NCI-H82 treated with DMSO at 0.1 percent for 48 hours (cell line): ENCODE results near the gene DMRTC2.
"Not testable (repeated sequence)": the region's sequence is repeated elsewhere in the genome, so short reads cannot be mapped to it uniquely, and the experiment has no call there.

ENCODE experiments used
- DNase-seq: peaks from one replicate; lab custom pipeline; 2025; ENCODE audit not compliant: unreplicated experiment; lab: John Stamatoyannopoulos, UW

The DMRTC2 gene

DNA sequence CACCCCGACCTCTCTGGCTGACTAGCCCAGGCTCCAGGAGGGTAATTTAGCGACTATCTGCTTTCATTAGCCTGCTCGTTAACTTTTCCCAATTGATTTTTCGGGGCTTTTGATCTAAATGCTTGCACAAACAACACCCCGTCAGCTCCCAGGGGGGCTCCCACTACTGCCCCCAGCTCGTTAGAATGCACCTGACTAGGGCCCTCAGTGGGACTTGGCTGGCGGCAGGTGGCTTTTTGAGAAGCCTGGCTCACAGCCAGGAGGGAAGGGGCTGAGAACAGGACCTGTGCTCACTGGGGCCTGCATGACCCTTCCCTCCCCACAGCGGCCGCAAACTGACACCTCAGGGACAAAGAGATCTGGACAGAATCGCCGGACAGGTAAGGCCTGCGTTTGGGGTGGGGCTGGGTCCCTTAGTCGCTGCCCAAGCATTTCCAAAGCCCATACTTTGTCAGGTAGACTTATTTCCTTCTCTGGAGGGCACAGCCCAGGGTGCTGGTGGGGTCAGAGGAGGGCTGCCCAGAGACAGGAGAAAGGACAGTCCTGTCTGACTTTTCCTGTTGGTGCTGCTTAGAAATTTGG is 24.6 kb downstream of the DMRTC2 start:
- DNase-seq = no peak

DNA sequence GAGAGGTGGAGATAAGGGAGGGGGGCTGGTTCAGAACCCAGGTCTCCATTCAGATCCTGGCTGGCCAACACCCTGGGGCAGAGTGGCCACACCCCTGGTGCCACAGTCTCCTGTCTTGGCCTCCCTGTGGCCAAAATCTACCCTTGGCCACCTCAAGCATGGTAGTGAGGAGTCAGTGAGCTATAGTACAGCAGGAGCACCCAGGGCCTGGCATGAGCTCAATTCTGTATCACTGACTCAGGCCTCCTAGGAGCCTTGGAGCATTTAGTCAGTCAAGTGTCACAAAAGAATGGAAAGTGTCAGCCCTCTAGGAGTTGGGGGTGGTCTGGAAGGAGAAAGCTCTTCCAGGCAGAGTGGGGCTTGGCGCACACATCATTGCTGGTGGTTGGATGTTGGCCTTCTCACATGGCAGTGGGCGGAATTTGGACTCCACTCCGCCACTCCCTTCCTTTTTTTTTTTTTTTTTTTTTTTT is 25.6 kb downstream of the DMRTC2 start:
- DNase-seq = no peak

DNA sequence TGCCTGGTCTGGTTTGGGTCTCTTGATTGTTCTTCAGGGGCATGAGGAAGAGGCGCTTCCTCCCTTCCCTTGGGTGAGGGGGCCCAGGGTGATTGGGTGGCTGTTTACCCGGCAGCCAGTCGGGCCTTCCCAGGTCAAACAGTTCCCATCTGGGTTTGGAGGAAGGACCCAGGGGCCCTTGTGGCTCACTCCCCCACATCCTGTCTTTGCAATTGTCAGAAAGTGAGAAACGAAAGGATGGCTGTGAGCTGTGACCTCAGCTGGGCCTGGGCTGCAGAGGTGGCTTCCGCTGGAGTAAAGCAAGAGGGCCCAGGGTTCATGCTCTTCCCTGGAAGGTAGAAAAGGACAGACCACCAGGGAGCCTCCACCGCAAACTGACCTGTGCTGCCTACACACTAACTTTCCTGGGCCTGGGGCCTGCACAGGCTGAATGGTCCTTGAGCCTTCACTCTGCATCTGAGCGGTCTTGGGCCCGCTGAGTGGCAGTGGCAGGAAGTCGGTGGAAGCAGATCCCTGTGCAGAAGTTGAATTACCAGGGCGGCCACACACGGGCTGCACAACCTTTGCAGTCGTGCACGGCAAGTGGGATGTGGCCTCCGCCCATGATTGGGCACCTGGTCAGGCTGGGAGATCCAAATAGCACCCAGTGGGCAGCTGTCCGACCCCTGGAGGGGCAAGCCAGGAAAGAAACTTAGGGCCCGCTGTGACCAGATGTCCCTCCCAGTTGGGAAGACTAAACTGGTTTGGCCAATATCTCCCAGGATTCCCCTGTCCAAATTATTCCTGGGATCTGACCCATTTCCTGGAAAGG is 26.9 kb downstream of the DMRTC2 start:
- DNase-seq = no peak

DNA sequence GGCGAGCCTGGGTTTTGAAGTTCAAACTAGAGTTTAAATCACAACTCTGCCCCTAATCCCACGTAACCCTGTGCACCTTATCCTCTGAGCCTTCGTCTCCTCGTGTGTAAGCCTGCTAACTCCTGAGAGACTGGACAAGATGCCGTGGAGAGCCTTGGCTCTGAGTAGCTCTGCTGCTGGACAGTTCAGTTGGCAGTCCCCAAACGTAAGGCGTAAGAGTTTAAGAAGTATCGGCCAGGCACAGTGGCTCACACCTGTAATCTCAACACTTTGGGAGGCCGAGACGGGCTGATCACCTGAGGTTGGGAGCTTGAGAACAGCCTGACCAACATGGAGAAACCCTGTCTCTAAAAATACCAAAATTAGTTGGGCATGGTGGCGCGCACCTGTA is 27.5 kb downstream of the DMRTC2 start:
- DNase-seq = no peak

DNA sequence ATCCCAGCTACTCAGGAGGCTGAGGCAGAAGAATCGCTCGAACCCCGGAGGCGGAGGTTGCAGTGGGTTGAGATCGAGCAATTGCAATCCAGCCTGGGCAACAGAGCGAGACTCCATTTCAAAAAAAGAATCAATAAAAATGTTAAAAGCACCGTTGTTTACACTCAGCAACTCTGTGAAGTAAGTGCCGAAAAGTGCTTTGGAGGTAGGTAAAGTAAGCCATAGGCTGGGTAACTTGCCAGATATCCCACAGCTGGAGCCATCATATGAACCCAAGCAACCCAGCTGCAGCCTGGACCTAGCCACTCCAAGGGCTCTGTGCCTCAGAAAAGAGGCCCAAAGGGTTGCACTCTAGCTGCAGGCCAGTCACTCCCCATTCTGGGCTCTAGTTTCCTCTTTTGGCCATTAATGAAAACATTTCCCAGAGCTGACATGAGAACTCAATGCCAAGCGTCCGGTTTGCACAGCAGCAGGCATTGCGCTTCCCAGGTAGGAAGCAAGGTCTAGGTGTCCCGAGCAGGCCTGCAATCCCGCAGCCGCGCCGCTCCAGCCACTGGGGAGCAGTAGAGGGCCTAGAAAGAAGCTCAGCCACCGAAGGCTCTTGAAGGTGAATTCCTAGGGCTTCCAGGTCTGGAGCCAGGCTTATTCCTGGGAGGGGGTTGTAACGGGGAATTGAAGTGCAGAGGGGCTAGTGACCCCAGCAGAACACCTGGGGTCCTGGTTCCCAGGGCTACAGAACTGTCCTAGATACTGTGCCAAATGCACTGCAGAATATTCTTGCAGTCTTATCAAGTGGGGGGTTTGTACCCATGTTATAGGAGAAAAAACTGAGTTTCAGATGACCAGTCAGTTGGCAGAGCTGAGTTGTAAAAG is 28.2 kb downstream of the DMRTC2 start:
- peak; percentile 72 for DNase-seq

DNA sequence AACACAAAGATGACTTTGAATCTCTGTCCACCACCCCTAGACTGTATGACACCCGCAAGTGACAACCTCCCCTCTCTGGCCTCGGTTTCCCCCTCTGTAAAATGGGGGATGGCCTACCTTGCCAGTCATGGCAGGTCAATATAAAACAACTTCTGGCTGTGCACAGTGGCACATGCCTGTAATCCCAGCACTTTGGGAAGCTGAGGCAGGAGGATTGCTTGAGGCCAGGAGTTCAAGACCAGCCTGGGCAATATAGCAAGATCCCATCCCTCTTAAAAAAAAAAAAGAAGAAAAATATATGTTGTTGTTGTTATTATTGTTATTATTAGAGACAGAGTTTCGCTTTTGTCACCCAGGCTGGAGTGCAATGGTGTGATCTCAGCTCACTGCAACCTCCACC is 31.1 kb downstream of the DMRTC2 start:
- DNase-seq = not testable (repeated sequence)

DNA sequence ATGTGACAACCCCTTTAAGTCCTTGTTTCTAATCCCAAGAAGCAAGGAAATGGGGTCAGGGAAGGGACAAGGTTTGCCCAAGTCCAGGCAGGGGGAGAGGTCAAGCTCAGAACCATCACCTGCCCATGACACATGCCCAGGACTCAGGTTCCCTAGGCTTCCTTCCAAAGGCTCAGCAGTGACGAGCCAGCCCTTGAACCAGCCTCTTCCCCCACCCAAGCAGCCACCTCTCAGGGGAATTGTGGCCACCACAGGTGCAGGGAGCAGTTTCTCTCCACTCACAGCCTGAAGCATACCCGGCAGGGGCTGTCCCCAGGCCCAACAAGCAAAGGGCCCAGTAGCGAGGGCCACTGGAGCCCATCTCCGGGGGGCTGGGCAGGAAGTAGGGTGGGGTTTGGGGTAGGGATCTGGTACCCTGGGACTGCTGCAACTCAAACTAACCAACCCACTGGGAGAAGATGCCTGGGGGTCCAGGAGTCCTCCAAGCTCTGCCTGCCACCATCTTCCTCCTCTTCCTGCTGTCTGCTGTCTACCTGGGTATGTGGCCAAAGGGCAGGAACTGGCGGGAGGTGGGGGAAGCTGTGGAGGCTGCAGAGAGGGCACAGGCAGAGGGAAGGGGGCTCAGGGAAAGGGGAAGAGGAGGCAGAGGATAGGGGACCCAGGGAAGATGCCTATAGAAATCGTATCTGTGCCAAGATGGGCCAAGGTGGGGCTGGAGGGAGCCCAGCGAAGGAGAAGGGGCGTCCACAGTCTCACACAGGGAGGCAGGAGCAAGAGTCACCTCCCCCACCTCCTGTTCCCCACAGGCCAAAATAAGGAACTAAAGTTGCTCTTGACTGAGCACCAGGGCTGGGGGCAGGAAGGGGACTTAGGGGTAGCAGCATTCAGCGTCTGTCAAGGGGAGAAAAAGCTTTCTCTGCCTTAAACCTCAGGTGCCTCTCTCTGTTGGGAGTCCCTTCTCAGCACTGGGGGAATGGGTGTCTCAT is 32.3 kb downstream of the DMRTC2 start, which contains the start of gene CD79A:
Gene CD79A, plus strand, starts transcription at position 433 of the 986 bp plus-strand sequence. Its CDS starts 26 bp downstream, at position 459.
- no peak for DNase-seq

DNA sequence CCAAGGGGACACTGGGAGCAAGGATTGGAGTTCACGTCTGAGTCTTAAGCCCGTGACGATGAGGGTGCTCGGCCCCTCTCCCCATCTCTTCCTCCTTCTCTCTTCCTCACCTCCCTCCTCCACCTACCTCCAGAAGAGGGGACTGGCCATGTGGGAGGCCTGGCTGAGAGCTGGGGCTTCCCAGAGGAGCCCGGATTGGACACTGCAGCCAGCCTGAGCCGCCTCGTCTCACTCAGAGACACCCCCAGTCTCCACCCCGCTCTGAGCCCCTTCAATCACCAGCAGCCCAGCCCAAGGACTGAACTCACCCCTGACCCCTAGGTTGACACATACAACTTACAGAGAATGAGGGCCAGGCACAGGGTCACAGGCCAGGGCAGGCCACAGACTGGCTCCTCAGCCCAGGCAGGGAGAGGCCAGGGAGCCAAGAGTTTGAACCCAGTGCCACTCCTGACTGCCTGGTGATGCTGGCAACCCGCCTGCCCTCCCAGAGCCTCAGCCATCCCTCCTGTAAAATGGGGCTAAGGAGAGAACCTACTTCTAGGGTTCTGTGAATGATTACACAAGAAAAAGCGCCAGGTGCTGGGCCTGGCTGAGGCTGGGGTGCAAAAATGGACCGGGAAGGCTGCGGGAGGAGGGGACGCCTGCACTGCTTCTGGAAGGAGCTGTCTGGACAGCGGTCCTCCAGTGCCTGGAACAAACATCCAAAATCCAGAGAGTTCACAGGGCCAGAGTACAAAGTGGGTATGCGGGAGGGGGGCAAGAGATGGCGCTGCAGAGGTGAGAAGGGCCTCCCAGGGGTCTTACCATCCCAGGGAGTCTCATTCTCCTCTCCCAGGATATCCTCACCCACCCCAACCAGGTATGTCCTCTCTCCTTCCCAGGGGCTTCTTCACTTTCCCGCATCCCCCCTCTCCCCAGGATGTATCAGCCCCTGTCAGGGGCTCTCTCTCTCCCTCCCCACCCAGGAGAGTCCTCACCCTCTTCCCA is 33.4 kb downstream of the DMRTC2 start:
- no peak for DNase-seq

DNA sequence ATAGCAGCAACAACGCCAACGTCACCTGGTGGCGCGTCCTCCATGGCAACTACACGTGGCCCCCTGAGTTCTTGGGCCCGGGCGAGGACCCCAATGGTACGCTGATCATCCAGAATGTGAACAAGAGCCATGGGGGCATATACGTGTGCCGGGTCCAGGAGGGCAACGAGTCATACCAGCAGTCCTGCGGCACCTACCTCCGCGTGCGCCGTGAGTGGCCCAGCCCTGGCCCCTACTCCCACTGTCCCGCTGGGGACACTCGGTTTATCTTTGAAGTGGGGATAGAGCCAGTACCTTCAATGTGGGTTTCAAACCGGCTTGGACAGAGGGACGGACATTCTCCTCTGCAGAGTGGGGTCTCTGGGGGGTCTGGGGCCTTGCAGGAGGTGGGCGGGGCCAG is 34.2 kb downstream of the DMRTC2 start:
- no peak for DNase-seq

DNA sequence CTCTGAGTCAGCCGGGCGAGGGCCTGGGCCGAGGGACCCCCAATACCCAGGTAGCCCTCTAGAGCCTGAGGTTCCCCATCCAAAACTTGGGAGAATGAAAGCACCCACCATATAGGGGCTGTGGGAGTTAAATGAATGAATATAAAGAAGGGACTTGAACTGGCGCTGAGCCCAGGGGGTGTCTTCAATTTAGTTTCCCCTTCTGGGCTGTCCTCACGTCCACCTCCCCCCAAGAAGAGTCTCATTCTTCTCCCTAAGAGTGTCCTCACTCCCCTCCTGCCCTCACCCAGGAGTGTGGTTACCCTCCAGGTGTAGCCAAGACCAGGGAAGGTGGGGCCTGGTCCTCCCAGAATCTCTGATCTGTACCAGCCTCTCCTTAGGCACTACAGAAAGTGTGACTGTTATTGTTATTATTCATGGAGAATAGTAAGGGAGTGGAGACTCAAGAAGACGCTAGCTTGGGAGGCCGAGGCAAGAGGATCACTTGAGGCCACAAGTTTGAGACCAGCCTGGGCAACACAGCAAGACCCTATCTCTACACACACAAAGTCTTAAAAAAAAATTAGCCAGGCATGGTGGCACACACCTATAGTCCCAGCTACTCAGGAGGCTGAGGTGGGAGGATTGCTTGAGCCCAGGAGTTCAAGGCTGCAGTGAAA is 35.0 kb downstream of the DMRTC2 start:
- DNase-seq = no peak

DNA sequence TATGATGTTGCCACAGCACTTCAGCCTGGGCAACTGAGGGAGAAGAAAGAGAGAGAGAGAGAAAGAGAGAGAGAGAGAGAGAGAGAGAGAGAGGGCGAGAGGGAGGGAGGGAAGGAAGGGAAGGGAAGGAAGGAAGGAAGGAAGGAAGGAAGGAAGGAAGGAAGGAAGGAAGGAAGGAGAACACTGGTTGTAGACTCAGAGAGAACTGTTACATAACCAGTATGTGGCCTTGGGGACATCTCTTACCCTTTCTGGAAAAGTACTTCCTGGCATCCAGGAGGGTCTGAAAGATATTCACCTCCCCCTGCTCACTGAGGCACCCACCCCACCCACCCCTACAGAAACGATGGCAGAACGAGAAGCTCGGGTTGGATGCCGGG is 35.5 kb downstream of the DMRTC2 start:
- DNase-seq = no peak

DNA sequence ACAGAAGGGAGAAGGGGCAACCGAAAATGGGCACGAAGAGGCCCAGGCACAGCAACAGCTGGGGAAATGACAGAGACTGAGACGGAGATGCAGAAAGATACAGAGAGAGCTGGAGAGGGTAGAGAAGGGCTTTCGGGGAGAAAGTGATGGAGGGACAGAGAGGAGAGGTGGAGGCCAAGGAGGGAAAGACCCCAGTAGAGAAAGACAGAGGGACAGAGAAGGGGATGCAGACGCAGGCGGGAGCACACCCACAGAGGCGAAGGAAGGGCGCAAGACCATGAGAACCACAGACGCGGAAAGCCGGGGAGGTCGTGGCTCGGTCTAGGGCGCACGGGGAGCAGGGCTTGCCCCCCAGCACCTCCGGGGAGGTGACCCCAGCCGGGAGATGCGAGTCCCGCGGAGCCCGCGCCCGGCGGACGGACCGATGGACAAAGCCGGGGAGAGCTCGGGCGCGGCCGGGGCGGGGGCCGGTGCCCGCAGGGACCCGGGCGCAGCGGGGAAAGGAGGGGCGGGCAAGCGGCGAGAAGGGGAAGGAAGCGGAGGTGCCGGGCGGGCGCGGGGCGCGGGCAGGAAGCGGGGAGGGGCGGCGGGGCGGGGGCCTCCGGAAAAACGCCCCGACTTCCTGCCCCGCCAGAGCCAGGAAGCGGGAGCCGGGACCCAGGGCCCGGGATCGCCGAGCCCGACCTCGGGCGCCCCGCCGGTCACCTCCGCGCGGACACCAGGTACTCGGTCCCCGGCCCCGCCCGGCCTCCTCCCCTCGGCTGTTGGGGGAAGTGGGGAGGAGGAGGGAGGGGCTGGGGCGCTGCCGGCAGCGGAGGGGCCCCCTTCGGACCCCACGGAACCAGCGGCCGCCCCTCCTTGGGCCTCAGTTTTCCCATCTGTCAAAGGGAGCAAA is 38.0 kb downstream of the DMRTC2 start, which contains the start of gene ARHGEF1:
Gene ARHGEF1, plus strand, starts transcription at position 617 of the 895 bp plus-strand sequence. CDS start 4,899 bp downstream, outside the sequence.
- no peak for DNase-seq

DNA sequence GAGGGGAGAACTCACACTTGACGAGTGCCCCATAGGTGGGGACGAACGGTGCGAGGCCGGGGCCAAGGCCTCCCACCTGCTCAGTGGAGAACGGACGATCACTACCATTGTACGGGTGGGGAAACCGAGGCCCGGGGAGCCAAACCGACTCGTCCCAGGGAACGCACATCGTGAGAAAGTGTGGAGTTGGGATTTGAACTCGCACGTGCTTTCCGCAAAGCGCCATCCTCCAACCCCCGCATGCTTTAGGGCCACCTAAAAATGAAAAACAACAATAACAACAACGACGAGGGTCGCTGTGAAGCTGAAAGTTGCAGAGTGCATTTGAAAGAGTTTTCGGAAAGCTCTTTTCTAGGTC is 38.6 kb downstream of the DMRTC2 start:
- DNase-seq = no peak

DNA sequence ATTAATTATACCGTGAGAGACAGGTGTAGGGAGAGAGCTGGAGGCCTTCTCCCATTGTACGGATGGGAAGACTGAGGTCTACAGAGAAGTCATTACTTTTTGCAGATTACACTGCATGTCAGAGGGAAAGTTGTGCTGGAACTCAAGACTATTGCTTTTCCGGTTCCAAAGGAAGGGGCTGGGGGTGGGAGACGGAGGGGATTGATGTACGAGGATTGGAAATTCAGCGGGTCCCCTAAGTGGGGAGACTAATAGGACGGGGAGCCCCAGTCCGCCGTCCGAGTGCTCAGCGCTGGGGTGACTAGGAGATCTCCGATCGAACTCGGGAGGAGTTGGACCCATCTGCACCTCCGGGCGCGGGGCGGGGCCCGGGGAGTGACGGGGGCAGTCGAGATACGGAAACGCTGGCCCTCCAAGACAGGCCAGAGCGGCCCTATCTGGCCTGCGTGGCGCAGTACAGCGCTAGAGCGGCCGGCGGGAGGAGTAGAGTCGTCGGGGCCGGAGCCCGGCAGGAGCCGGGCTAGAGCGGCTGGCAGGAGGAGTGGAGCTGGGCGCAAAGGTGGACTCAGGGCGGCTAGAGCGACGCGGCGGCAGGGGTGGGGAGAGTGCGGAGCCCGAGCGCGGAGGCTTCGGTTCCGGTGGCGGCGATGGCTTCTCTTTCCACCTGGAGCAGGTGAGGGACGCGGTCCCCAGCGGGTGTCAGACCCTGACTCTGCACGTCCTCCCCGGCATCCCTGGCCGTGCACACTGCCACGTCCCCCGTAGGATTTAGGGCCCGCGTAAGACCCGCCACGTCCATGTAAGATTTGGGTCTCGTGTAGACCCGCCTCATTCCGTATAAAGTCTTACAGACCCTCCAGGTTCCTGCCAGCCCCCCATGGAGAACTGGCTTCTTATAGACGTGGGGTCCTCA is 39.2 kb downstream of the DMRTC2 start:
- peak; percentile 96 for DNase-seq

DNA sequence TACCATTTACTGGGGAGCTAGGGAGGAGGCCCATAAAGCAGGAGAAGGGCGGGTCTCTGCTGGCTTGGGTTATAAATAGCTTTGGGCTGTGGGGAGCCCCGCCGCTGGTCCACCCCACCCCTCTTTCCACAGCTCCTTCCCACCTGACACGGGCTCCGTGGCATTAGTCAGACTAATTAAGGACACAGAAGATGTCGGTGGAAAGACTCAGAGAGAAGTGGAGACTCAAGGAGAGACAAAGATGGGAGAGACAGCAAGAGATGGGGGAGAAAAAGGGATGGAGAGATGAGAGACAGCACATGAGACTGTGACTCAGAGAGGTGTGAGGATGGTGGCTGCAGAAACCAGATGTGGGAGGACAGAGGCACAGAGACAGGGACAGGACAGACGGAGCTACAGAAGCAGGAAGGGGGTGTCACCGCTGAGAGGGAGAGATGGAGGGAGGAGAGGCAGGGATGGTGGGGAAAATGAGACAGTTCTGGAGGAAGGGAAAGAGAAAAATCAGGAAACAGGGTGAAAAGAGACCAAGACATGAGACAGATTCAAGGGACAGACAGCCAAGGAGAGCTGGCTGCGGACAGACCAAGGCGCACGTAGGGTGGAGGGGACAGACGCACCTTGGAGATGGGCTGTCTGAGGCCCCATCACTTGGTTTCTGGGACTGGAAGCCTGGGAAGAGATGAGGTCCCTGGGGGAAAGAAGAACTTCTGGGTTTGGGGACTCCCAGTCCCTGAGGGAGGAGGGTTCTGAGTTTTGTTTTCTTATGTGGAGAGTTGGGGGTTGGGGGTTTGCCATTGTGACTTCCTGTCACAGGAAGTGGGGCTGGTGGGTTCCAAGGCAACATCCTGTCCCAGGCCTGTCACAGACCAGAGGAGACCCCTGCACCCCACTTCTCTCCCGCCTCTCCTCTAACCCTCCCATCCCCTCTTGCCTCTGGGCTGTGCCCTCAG is 42.2 kb downstream of the DMRTC2 start:
- no peak for DNase-seq
